ENCODE results near the gene ITIH5. TPM values are rescaled to one million over a fixed set of nuclear protein-coding genes. Genes with fewer than 3 reads are reported as not detected.

ITIH5 gene
- total RNA-seq, 2 experiments from 2014 or later = not detected

- DNase-seq (no peak), ATAC-seq (ENCODE audit: poor library complexity) (no peak)
- H3K36me3 ChIP-seq (ENCODE audit: insufficient read depth, low read length) = no peaks in the 10 kb centered on the region
Measured at GRCh38 chr10:7587168-7587864, 79.5 kb downstream of the ITIH5 start.

DNA sequence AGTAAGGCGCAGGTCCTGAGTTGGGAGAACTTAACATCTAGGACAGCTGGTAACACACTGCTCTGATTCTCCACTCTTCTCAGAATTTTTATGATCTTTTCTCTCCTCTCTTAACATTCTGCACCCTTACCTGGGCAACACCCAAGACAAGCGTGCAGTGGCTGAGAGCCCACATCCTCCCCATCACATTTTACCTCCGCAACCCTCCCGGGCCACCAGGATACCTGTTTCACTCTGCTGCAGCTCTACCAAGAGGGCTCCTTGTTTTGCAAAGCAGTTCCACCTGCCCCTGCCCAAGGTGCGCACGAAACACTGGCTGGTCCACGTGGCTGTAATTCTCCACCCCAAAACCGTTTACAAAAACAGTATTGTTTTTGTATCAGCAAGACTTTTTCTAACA is 81.5 kb downstream of the ITIH5 start:
- Histone ChIP-seq H3K27ac (ENCODE audit: low read depth in 1 of 2, low read length in 2 of 2) (no peak overlapping the region), H3K9me3 (ENCODE audit: control insufficient read depth in 1 of 2, insufficient read depth in 1 of 2, low read length in 2 of 2) (no peaks in the 10 kb centered on the region), H3K36me3 (ENCODE audit: insufficient read depth, low read length) (no peaks in the 10 kb centered on the region), H3K27me3 (ENCODE audit: control insufficient read depth in 1 of 2, insufficient read depth in 2 of 2, low read length in 2 of 2) (no peaks in the 10 kb centered on the region), H3K4me3 (ENCODE audit: low read length) (no peak overlapping the region), H3K4me1 (ENCODE audit: insufficient read depth, low read length) (no peaks in the 10 kb centered on the region)
- CTCF ChIA-PET = no interaction called here
- Mint-ChIP-seq H3K27me3 (no peaks in the 10 kb centered on the region), H3K9me3 (no peaks in the 10 kb centered on the region), H3K4me1 (ENCODE audit: low read depth) (peaks cover 10% of the 10 kb centered on the region), H3K27ac (no peak overlapping the region), H3K4me3 (no peak overlapping the region), H3K36me3 (ENCODE audit: low read depth) (no peaks in the 10 kb centered on the region)
- POLR2A ChIA-PET = no interaction called here
- ATAC-seq (ENCODE audit: poor library complexity) (peak; percentile 32), DNase-seq (peak in 1 of 14 experiments; percentile 9)
- TF ChIP-seq, protein P1, sequence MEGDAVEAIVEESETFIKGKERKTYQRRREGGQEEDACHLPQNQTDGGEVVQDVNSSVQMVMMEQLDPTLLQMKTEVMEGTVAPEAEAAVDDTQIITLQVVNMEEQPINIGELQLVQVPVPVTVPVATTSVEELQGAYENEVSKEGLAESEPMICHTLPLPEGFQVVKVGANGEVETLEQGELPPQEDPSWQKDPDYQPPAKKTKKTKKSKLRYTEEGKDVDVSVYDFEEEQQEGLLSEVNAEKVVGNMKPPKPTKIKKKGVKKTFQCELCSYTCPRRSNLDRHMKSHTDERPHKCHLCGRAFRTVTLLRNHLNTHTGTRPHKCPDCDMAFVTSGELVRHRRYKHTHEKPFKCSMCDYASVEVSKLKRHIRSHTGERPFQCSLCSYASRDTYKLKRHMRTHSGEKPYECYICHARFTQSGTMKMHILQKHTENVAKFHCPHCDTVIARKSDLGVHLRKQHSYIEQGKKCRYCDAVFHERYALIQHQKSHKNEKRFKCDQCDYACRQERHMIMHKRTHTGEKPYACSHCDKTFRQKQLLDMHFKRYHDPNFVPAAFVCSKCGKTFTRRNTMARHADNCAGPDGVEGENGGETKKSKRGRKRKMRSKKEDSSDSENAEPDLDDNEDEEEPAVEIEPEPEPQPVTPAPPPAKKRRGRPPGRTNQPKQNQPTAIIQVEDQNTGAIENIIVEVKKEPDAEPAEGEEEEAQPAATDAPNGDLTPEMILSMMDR (IDR thresholded peaks at IDR 0.05) = no peak
- intact Hi-C loops (cut with DNase I, micrococcal nuclease) = no loop called here

More at GRCh38 chr10:7587168-7587864, 79.5 kb downstream of the ITIH5 start:
- Histone ChIP-seq H3K4me3 (ENCODE audit: low read length) (no peak overlapping the region), H3K9me3 (ENCODE audit: control insufficient read depth in 1 of 2, insufficient read depth in 1 of 2, low read length in 2 of 2) (no peaks in the 10 kb centered on the region), H3K4me1 (ENCODE audit: insufficient read depth, low read length) (no peaks in the 10 kb centered on the region), H3K27me3 (ENCODE audit: control insufficient read depth in 1 of 2, insufficient read depth in 2 of 2, low read length in 2 of 2) (no peaks in the 10 kb centered on the region), H3K27ac (ENCODE audit: low read depth in 1 of 2, low read length in 2 of 2) (no peak overlapping the region)
- Mint-ChIP-seq H3K4me1 (ENCODE audit: low read depth) (peaks cover 10% of the 10 kb centered on the region), H3K9me3 (no peaks in the 10 kb centered on the region), H3K36me3 (ENCODE audit: low read depth) (no peaks in the 10 kb centered on the region), H3K4me3 (no peak overlapping the region), H3K27ac (no peak overlapping the region), H3K27me3 (no peaks in the 10 kb centered on the region)
- intact Hi-C loops (cut with DNase I, micrococcal nuclease) = no loop called here
- TF ChIP-seq, protein P1 (IDR thresholded peaks at IDR 0.05) = no peak
- POLR2A ChIA-PET = no interaction called here
- CTCF ChIA-PET = no interaction called here

DNA sequence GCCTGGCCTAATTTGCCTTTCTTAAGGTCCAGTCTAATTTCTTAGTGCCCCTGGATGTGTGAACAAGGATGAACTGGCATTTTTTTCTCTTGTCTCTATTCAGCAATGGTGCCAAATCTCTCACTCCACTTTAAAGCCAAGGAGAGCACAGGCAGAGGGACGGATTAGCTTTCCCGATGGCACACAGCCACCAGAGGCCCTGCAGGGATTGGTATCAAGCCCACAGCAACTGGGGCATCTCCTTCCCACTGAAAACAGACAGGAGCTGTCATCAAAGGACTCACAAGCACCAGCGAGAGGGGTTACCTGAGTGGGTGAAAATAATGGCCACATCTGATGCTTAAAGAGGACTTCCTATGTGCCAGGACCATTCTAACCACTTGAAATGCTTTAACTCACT is 83.1 kb downstream of the ITIH5 start:
- CTCF ChIA-PET = no interaction called here
- no peak overlapping the region for H3K4me3 ChIP-seq (ENCODE audit: low read length)
- Mint-ChIP-seq H3K27ac (no peak overlapping the region), H3K9me3 (no peaks in the 10 kb centered on the region), H3K4me1 (ENCODE audit: low read depth) (peaks cover 10% of the 10 kb centered on the region), H3K4me3 (no peak overlapping the region), H3K36me3 (ENCODE audit: low read depth) (no peaks in the 10 kb centered on the region), H3K27me3 (no peaks in the 10 kb centered on the region)
- TF ChIP-seq, protein P1 (IDR thresholded peaks at IDR 0.05) = no peak
- no peak overlapping the region for H3K27ac ChIP-seq (ENCODE audit: low read depth in 1 of 2, low read length in 2 of 2)
- no peaks in the 10 kb centered on the region for H3K4me1 ChIP-seq (ENCODE audit: insufficient read depth, low read length)
- DNase-seq (no peak), ATAC-seq (ENCODE audit: poor library complexity) (no peak)
- no peaks in the 10 kb centered on the region for H3K36me3 ChIP-seq (ENCODE audit: insufficient read depth, low read length)
- POLR2A ChIA-PET = no interaction called here
- intact Hi-C loops (cut with DNase I, micrococcal nuclease) = no loop called here
- H3K27me3 ChIP-seq (ENCODE audit: control insufficient read depth in 1 of 2, insufficient read depth in 2 of 2, low read length in 2 of 2) = no peaks in the 10 kb centered on the region
- no peaks in the 10 kb centered on the region for H3K9me3 ChIP-seq (ENCODE audit: control insufficient read depth in 1 of 2, insufficient read depth in 1 of 2, low read length in 2 of 2)

All from CD4-positive, alpha-beta T cell (primary cell).